Measurements from ENCODE around the gene RETSAT. TPM values are rescaled to one million over a fixed set of nuclear protein-coding genes. Genes with fewer than 3 reads are reported as not detected.

The RETSAT gene
- total RNA-seq, 2 experiments from 2014 or later, result 22.6 to 22.8 TPM

Other genes with a start within 250 kb of the RETSAT start
- under 1 TPM in 1 of 2 experiments, not detected in 1; 0.07 TPM for gene TCF7L1, start 221.1 kb downstream of the RETSAT start, total RNA-seq
- gene TGOLN2, start 26.5 kb downstream of the RETSAT start, total RNA-seq, result 10 to 100 TPM; 84.8 to 85.9 TPM
- gene ELMOD3, start 241 bp upstream of the RETSAT start, total RNA-seq, result 10 to 100 TPM; 11.1 to 15.0 TPM
- 10 to 100 TPM; 24.1 to 25.6 TPM for gene CAPG, start 55.8 kb upstream of the RETSAT start, total RNA-seq
- gene SH2D6, start 64.2 kb upstream of the RETSAT start, total RNA-seq, result 1 to 10 TPM in 1 of 2 experiments, under 1 TPM in 1; 0.65 to 1.4 TPM
- gene MAT2A, start 184.6 kb upstream of the RETSAT start, total RNA-seq, result 100 to 1,000 TPM; 196 to 208 TPM
- 10 to 100 TPM; 24.2 to 25.2 TPM for gene GGCX, start 207.0 kb upstream of the RETSAT start, total RNA-seq
- 100 to 1,000 TPM; 112 to 114 TPM for gene VAMP8, start 223.1 kb upstream of the RETSAT start, total RNA-seq
- gene VAMP5, start 229.9 kb upstream of the RETSAT start, total RNA-seq, result 10 to 100 TPM; 49.7 to 51.9 TPM
- gene RNF181, start 241.2 kb upstream of the RETSAT start, total RNA-seq, result 100 to 1,000 TPM; 120 to 124 TPM
- 1 to 10 TPM; 1.2 to 1.6 TPM for gene TMEM150A, start 248.2 kb upstream of the RETSAT start, total RNA-seq

Data from activated CD4-positive, alpha-beta memory T cell treated with anti-CD3 and anti-CD28 coated beads for 36 hours (primary cell).